Left lobe of liver (tissue), 2 donors: ENCODE data around the gene PAN2. TPM values are rescaled to one million over a fixed set of nuclear protein-coding genes. Genes with fewer than 3 reads are reported as not detected.
A peak's percentile ranks its signal among the peaks of the same experiment; 100 is the strongest.
"Not testable (repeated sequence)": the region's sequence is repeated elsewhere in the genome, so short reads cannot be mapped to it uniquely, and the experiment has no call there.

Source experiments
- ATAC-seq: fragments of 200-7000 bp; cut with Tn5 transposase; one replicate; pipeline ENCODE4 v1.9.1; 2020; ENCODE audit warnings: mild to moderate bottlenecking, moderate library complexity
- DNase-seq: peaks from one replicate; pipeline ENCODE4 v3.0.0-alpha.2; 2020; ENCODE audit warnings: low spot score
- total RNA-seq: library from RNA; stranded (reverse); gene quantifications from one replicate; pipeline ENCODE4 v1.2.1, GENCODE V29; 2021
- donor health status: DM: no; HTN: no; CAD: no; lungs with moderate emphysema.
- donor health status: DM: no; HTN: yes; CAD: no.

The PAN2 gene
- 86.0 TPM for total RNA-seq

GRCh38 chr12:56333679-56334489, at the start of gene PAN2:
TSS of gene PAN2 (minus strand) at chr12:56334000. CDS start at chr12:56333094, 906 bp downstream.
- DNase-seq (peak; percentile 97), ATAC-seq (peak; percentile 95)

- ATAC-seq (no peak), DNase-seq (no peak)
Observed at GRCh38 chr12:56382611-56383010, 48.8 kb upstream of the PAN2 start.

GRCh38 chr12:56377989-56378316, 44.2 kb upstream of the PAN2 start:
- ATAC-seq (no peak), DNase-seq (no peak)

- peak; percentile 20 for ATAC-seq
- DNase-seq, result peak; percentile 8
Observed at GRCh38 chr12:56377310-56377988, 43.6 kb upstream of the PAN2 start.

GRCh38 chr12:56375598-56376434, 42.0 kb upstream of the PAN2 start:
- ATAC-seq (peak; percentile 20), DNase-seq (peak; percentile 8)

GRCh38 chr12:56374726-56375597, 41.2 kb upstream of the PAN2 start:
- DNase-seq (peak; percentile 35), ATAC-seq (no peak)

GRCh38 chr12:56373515-56373914, 39.7 kb upstream of the PAN2 start:
- DNase-seq (no peak), ATAC-seq (no peak)

- ATAC-seq (no peak), DNase-seq (no peak)
Observed at GRCh38 chr12:56366948-56367347, 33.1 kb upstream of the PAN2 start.

- DNase-seq (peak; percentile 60), ATAC-seq (peak; percentile 42)
Observed at GRCh38 chr12:56362130-56363059, 28.6 kb upstream of the PAN2 start, which contains the start of gene APOF. TSS of gene APOF (minus strand) at chr12:56362857. CDS start at chr12:56362745, 112 bp downstream.

GRCh38 chr12:56361487-56362129, 27.8 kb upstream of the PAN2 start:
- peak; percentile 56 for DNase-seq

GRCh38 chr12:56359851-56360767, 26.3 kb upstream of the PAN2 start, which contains the start of gene STAT2:
TSS of gene STAT2 (minus strand) at chr12:56360107. CDS start at chr12:56356571, 3,536 bp downstream.
- ATAC-seq, result peak; percentile 84
- DNase-seq, result peak; percentile 100

More at GRCh38 chr12:56361487-56362129, 27.8 kb upstream of the PAN2 start:
- peak; percentile 11 for ATAC-seq

- DNase-seq (no peak), ATAC-seq (no peak)
Observed at GRCh38 chr12:56358836-56359532, 25.2 kb upstream of the PAN2 start.

- DNase-seq (no peak), ATAC-seq (no peak)
Observed at GRCh38 chr12:56351325-56351724, 17.5 kb upstream of the PAN2 start.

- no peak for ATAC-seq
- no peak for DNase-seq
Observed at GRCh38 chr12:56350662-56351061, 16.9 kb upstream of the PAN2 start.

GRCh38 chr12:56348776-56349175, 15.0 kb upstream of the PAN2 start:
- no peak for ATAC-seq
- DNase-seq, result no peak

- not testable (repeated sequence) for ATAC-seq, DNase-seq
Observed at GRCh38 chr12:56347255-56347654, 13.5 kb upstream of the PAN2 start.

- DNase-seq (no peak), ATAC-seq (peak; percentile 51)
Observed at GRCh38 chr12:56346675-56347074, 12.9 kb upstream of the PAN2 start.
